Effector CD4-positive, alpha-beta T cell (primary cell): ENCODE data around the gene PEX14.

Experiments used
- DNase-seq: peaks from one replicate; pipeline ENCODE4 v3.0.0-alpha.2; 2020

PEX14 gene

GRCh38 chr1:10599194-10599861 is 124.6 kb downstream of the PEX14 start:
- DNase-seq = no peak

DNA sequence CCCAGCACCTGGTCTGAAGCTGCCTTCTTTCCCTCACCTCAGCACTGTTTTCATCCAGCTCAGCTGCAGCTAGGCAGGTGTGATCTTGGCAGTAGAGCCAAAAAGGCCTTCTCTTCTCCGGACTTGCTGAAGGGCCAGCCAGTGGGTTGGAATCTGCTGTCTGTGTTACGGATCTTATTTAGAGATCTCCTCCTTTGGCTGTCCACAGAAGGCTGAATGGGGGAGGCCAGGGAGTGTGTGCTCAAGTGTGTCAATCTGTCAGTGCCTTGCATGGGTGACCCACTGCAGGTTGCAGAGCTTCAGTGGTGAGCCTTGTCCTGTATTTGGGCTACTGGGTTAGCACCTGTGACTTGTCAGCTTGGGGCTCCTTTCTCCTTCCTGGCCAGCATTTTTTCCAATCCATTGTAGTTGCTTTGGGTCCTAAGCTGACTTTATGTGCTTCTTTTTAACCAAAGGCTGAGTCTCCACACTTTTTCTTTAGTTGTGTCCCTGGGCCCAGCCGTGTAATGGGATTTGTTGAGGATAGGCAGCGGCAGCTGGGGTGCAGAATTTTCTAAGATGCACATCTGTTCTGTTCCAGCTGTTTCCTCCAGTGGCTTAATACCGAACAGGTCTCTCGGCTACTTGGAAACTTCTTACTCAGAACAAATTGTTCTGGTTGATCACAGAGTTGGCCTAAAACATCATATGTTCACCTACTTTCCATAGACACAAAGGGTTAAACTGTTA is 126.8 kb downstream of the PEX14 start:
- no peak for DNase-seq

GRCh38 chr1:10602936-10603335 is 128.2 kb downstream of the PEX14 start:
- no peak for DNase-seq

DNA sequence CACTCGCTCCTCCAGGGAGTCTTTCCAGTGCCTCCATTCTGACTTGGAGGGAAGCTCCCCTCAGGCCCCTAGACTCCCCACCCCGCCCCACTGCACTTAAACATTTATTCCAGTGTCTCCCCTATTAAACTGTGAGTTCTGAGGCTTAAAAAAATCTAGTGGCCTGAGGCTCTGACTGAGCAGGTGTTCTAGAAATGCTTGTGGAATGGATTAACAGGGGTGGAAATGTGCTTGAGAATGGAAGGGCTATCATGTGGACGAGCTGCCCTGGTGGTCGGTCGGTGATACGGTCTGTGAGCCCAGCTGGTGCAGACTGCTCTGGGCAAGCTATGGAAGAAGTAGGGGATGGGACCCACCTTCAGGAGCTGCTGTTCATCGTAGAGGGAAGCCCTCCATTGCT is 130.2 kb downstream of the PEX14 start:
- DNase-seq = no peak

DNA sequence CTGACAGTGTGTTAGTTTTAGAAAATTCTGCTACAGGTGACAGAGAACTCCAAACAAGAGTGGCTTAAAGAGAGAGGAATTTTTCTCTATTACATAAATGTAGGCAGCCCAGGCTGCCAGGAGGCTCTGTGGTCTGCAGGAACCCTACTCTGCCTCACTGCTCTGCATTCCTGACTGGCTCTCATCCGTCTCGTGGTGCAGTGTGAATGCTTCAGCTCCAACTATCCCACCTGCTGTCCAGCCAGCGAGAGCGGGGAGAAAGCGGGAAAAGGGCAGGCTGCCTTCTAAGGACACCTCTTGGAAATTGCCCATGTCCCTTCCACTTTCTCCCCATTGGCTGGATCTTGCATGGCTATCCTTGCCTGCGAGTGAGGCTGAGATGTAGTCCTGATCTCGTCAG is 131.3 kb downstream of the PEX14 start:
- no peak for DNase-seq

DNA sequence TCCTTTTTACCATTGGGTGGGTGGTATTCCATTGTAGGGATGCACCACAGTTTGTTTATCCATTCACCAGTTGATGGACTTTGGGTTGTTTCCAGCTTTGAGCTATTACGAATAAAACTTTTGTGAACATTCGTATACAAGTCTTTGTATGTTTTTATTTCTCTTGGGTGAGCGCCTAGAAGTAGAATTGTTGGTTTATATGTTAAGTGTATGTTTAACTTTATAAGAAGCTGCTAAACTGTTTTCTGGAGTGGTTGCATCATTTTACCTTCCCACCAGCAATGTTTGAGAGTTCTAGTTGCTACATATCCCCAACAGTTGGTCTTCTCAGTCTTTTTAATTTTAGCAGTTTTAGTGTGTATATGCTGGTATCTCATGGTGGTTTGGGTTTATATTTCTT is 132.5 kb downstream of the PEX14 start:
- no peak for DNase-seq

DNA sequence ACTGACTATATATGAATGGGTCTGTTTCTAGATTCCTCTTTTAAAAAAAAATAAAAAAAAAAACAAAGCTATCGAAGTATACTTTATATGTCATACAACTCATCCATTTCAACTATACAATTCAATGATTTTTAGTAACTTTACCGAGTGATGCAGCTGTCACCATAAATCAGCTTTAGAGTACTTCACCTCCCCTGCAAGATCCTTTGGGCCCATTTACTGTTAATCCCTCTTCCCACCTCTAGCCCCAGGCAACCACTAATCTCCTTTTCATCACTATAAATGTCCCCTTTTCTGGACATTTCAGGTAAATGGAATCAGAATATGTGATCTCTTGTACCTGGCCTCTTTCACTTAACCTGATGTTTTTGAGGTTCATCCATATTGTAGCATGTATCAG is 133.9 kb downstream of the PEX14 start:
- no peak for DNase-seq

DNA sequence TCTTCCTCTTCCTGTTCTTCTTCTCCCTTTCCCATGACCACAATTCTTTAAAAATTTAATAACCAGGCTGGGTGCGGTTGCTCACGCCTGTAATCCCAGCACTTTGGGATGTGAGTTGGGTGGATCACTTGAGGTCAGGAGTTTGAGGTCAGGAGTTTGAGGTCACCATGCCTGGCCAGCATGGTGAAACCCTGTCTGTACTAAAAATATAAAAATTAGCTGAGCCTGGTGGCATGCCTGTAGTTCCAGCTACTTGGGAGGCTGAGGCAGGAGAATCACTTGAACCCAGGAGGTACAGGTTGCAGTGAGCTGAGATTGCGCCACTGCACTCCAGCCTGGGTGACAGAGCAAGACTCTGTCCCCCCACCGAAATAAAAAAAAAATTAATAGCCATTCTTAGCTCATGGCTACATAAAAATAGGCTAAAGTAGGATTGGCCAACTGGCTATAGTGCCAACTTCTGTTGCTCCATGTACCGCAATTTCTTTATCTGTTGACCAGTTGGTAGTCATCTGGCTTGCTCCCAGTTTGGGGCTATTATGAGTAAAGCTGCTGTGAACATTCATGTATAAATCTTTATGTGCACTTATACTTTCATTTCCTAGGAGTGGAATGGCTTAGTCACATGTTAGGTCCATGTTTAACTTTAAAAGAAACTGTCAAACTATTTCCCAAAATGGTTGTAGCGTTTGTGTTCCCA is 136.3 kb downstream of the PEX14 start:
- DNase-seq = no peak

DNA sequence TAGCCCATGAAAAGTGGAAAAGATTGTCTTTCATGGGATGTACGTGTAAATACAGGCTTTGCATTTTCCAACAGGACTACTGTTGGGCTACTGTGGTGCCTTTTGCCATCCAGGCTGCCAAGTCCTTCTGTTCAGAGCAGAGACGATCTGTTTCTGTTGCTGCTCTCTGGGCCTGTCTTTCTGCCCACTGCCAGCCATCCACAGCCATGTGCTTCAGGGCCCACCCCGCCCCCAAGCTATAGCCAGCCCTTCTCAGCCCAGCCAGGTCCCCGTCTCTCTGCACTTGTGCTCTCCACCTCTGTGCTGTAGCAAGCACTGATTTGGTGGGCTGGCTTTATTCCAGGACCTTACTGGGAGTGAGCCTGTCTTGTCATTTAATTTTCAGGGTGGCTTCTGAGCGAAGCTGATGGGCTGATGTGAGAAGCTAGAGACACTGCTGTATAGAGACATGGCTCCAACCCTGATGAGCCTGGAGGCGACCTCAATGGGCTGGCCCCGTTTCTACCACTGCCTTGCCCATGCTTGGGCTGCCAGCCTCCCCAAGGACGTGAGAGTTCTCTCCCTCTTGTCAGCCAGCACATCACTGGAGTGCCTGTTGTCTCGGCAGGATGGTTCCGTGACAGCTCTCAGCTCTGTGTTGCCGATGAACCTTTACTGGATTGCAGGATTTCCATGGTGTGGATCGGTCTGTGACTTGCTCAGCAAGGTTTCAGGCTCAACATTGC is 137.8 kb downstream of the PEX14 start:
- no peak for DNase-seq

- no peak for DNase-seq
Observed at GRCh38 chr1:10613340-10613739, 138.6 kb downstream of the PEX14 start.

DNA sequence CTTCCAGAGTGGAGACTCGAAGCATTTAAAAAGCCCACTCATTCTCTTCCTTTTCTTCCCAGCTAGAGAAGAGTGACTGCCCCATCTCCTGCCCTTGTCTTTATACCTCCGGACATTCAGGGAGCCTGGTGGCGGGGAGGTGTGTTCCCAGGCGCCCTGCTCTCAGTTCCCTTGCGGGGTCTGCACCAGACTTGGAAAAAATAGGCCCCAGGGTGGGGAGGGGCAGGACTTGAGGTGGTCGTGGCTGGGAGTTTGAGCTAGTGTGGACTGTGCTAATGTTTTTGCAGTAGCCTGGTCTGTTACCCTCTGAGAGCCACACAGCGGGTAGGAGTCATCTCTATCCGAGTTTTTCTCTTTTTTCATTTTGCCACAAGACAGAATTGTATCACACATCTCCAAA is 139.1 kb downstream of the PEX14 start:
- no peak for DNase-seq

DNA sequence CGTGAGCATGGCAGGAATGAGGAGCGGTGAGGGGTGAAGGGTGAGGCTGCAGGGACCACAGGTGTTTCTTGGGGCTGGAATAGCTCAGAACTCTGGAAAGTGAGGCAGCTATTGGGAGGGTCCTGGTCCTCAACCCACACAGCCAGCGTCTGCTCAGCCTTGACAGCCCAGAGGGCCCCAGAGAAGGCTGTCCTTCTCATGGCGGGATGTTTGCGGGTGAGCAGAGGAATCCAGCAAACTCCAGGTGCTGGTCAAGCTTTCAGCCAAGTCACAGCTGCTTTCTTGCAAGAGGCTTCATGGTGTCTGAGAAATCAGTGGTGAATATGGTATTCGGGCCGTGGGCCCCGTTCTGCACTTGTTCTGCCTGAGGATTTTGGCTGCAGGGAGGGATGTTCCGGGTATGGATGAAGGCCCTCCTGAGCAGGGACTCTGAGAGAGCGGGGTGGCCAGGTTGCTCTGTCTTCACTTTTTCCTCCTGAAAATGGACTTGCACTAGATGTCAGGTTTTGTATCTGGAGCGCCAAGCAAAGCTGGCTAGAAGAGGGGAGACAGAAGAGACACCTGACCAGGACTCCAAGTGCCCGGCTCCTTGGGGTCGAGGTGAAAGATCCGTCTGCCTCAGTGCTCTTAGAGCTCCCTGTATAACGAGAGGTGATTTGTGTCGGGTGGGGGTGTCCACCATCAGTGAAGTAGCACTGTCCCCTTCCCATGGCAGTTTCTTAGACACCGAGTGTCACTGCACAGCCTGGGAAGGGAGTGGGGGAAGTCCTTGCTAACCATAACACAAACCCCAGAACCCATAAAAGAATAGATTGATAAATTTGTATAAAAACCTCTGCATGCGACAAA is 139.9 kb downstream of the PEX14 start:
- DNase-seq = no peak

DNA sequence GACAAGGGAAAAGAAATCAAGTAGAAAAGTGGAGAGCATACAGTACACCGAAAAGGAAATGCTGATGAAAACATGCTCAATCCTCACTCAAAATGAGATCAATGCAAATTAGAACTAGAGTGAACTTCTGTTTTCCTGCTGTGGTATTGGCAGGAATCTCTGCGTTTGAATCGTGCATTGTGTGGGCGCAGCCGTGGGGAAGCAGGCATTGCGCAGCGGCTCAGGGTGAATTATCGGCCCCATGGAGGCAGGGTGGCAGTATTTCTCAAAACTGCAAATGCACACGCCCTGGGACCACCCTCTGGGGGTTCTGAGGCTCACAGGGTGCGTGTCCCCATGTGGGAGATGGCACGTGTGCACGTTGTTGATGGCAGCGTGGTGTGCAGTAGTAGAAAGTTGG is 140.6 kb downstream of the PEX14 start:
- no peak for DNase-seq

DNA sequence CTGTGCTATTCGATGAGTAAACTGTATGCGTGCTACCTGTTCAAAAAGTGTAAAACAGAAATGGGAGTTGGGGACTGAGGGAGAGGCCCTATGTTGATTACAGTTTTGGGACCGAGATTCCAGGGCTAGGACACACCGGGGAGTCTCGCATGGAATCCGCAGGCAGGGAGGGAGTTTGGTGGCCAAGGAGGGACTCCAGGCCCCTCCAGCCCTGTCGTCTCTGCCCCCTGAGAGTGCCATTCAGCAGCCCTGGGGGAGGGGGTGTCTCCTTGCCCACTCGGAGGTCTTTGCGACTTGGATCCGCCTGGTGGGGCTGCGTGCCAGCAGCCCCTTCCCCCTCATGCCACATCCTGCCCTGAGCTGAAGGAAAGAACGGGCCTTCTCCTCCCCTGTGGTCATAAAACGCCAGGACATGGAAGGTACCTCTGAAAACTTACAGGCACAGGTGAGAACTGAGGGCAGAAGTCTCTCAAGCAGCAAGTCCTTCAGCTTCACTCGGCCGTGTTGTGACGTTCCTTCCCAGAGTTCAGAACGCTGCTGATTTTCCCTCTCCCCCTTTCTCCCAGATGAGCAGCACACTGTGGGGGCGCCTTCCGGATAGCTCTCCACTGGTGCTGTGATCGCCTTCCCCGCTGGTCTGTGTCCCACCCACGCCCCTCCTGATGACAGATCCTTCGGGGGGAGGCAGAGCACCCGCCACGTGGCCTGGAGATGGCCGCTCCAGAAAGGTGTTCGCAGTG is 141.4 kb downstream of the PEX14 start:
- no peak for DNase-seq

DNA sequence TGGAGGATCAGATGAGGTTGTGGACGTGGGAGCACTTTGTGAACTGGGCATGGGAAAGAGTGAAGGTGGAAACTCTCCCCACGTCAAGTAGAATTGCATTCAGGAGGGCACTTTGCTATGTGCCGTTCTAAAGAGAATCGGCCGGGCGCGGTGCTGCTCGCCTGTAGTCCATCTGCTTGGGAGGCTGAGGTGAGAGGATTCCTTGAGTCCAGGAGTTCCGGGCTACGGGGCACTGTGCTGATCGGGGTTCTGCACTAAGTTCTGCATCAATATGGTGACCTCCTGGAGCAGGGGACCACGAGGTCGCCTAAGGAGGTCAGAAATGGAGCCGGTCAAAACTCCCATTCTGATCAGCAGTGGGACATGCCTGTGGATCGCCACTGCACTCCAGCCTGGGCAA is 141.9 kb downstream of the PEX14 start:
- DNase-seq = no peak

DNA sequence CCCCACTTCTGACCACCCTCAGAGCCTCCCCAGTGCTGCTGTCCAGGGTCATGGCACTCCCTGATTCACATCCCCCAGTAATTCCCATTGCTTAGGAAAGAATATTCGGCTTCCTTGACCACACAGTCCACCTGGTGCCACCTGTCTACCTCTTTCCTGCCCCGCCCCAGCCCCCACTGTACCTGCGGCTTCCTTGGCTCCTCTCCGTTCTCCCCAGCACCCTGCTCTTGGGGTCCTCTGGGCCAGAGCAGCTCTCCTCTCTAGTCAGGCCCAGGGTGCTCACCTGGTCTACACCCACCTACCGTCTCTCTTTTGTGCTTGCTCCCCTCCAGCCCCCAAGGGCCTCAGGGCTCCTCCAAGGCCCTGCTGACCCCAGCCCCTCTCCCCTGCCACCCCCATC is 142.6 kb downstream of the PEX14 start:
- no peak for DNase-seq

DNA sequence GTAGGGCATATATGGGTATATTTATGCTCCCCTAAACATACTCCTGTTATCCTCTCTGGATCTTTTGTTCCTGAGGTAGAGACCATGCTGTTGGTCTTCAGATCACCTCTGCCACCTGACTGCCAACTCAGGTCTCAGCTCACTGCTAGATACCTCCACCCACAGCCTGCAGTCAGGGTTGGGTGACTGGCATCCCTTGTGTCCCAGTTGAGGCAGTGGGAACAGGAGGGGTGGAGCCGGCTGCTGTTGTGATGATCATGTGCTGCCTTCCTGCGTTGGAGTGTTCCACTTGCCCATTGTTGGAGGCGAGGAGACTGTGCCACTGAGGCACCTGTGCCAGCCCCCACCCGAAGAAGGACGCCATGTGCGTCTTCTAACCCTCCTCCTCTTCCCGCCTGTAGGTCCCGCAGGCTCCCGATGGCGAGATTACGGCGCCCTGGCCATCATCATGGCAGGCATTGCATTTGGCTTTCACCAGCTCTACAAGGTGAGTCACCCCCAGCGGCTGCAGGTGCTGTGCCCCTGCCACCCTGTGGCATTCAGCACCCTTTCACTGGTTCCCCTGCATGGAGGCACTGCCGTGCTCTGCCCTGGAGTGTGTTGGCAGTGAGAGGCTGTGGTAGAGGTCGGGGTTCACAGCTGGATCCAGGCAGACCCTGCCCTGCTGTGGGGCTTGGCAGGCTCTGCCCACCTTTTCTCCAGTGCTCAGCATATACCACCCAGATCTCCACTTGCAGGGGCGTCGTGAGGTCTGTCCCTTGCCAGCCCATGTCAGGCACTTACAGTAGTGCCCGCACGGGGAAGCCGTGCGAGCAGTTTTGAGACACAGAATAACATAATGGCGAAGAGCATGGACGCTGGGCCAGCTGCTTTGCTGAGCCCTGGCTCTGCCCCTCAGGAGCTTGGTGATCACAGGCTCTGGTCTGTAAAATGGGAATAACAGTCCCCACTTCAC is 143.5 kb downstream of the PEX14 start:
- DNase-seq = no peak

DNA sequence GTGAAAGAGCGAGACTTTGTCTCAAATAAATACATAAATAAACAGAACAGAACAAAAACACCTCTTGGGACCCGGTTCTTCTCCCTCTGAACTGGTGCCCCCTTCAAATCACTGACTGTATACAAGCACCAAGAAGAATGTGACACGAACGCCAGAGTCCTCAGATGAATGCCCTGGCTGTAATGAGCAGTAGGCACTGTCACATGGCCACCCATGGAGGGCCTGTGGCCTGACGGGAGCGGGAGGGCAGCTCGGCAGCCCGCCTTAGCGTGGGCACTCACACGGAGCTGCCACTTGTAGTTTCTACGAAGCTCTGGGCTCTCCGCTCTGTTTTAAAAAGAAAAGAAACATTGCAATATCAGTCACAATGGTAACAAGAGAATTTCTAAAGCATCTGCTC is 146.0 kb downstream of the PEX14 start:
- no peak for DNase-seq

DNA sequence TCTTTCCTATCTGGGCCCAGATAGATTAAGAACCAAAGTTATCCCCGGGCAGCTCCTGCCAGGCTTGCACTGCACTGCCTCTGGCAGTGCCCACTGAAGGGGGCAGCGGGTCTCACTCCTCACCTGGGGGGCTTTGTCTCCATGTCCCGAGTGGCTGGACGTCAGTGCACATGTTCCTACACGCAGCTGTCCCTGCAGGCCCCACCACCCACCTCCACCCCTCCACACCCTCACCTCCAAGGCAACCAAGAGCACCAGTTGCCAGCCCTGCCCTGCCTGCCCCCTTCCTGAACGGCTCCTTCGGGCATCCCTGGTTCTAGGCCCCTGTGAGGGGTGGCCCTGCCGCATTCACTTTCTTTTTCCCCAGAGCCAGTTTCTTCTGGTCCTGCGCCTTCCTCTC is 147.2 kb downstream of the PEX14 start:
- DNase-seq = no peak

- DNase-seq = no peak
Observed at GRCh38 chr1:10622910-10623685, 148.3 kb downstream of the PEX14 start.
